H9 (cell line): ENCODE data around the gene GAGE10. TPM values are rescaled to one million over a fixed set of nuclear protein-coding genes. Genes with fewer than 3 reads are reported as not detected.
A peak's percentile ranks its signal among the peaks of the same experiment; 100 is the strongest.

Experiments
- DNase-seq: peaks from one replicate; pipeline ENCODE4 v3.0.0-alpha.2; 2017
- H2AFZ ChIP-seq: one replicate; pipeline ENCODE4 v1.6.1; 2013; ENCODE audit warnings: mild to moderate bottlenecking, low read length, control low read depth, moderate library complexity
- H2AK5ac ChIP-seq: 2 replicates; pipeline ENCODE4 v1.6.1; 2013; ENCODE audit warnings: low read length, control low read depth, mixed read lengths; ENCODE audit not compliant: insufficient read length
- H2BK120ac ChIP-seq: one replicate; pipeline ENCODE4 v1.6.1; 2013; ENCODE audit warnings: low read depth, mild to moderate bottlenecking, low read length, control low read depth, inconsistent platforms; ENCODE audit not compliant: poor library complexity, severe bottlenecking
- H2BK12ac ChIP-seq: 2 replicates; pipeline ENCODE4 v1.6.1; 2013; ENCODE audit warnings: low read length, control low read depth, mixed read lengths, low read depth; ENCODE audit not compliant: insufficient read length
- H2BK15ac ChIP-seq: 2 replicates; pipeline ENCODE4 v1.6.1; 2013; ENCODE audit warnings: low read depth, low read length, control low read depth
- H2BK20ac ChIP-seq: one replicate; pipeline ENCODE4 v1.6.1; 2013; ENCODE audit warnings: low read depth, mild to moderate bottlenecking, low read length, control low read depth, inconsistent platforms; ENCODE audit not compliant: poor library complexity, severe bottlenecking
- H2BK5ac ChIP-seq: 2 replicates; pipeline ENCODE4 v1.6.1; 2013; ENCODE audit warnings: low read length, control low read depth, mixed read lengths; ENCODE audit not compliant: insufficient read length
- H3K14ac ChIP-seq: 2 replicates; pipeline ENCODE4 v1.6.1; 2013; ENCODE audit warnings: low read length, control low read depth; ENCODE audit not compliant: insufficient read depth
- H3K18ac ChIP-seq: 2 replicates; pipeline ENCODE4 v1.6.1; 2013; ENCODE audit warnings: low read depth, mild to moderate bottlenecking, mixed read lengths, low read length, control low read depth; ENCODE audit not compliant: insufficient read length
- H3K23ac ChIP-seq: 2 replicates; pipeline ENCODE4 v1.6.1; 2013; ENCODE audit warnings: low read length, control low read depth, mixed read lengths, low read depth; ENCODE audit not compliant: insufficient read length
- H3K23me2 ChIP-seq: 2 replicates; pipeline ENCODE4 v1.6.1; 2013; ENCODE audit warnings: low read depth, mild to moderate bottlenecking, mixed read lengths, low read length, control low read depth; ENCODE audit not compliant: insufficient read length, poor library complexity, severe bottlenecking
- H3K27ac ChIP-seq: 2 replicates; pipeline ENCODE4 v1.5.1; 2013; ENCODE audit warnings: low read length, control low read depth, mixed read lengths, low read depth; ENCODE audit not compliant: insufficient read length
- H3K27me3 ChIP-seq: 2 replicates; pipeline ENCODE4 v1.6.1; 2013; ENCODE audit warnings: low read length, control low read depth, inconsistent platforms; ENCODE audit not compliant: insufficient read depth
- H3K4ac ChIP-seq: 2 replicates; pipeline ENCODE4 v1.6.1; 2013; ENCODE audit warnings: low read depth, mild to moderate bottlenecking, control low read depth, inconsistent platforms, low read length, moderate library complexity
- H3K4me1 ChIP-seq: 2 replicates; pipeline ENCODE4 v1.6.1; 2013; ENCODE audit warnings: low read length, control low read depth, inconsistent platforms; ENCODE audit not compliant: insufficient read depth
- H3K4me2 ChIP-seq: 2 replicates; pipeline ENCODE4 v1.6.1; 2013; ENCODE audit warnings: low read length, control low read depth, mixed read lengths; ENCODE audit not compliant: insufficient read length, insufficient read depth
- H3K56ac ChIP-seq: 2 replicates; pipeline ENCODE4 v1.6.1; 2013; ENCODE audit warnings: low read depth, mild to moderate bottlenecking, mixed read lengths, low read length, control low read depth; ENCODE audit not compliant: insufficient read length
- H3K79me1 ChIP-seq: 2 replicates; pipeline ENCODE4 v1.6.1; 2013; ENCODE audit warnings: low read depth, mild to moderate bottlenecking, moderate library complexity, low read length, control low read depth, inconsistent platforms; ENCODE audit not compliant: insufficient read depth, poor library complexity, severe bottlenecking
- H3K79me2 ChIP-seq: 2 replicates; pipeline ENCODE4 v1.6.1; 2013; ENCODE audit warnings: low read length, control low read depth, inconsistent platforms; ENCODE audit not compliant: insufficient read depth
- H3K9ac ChIP-seq: 2 replicates; pipeline ENCODE4 v1.6.1; 2013; ENCODE audit warnings: low read length, control low read depth, mixed read lengths; ENCODE audit not compliant: insufficient read length; ENCODE audit errors: extremely low read depth
- H3K9me3 ChIP-seq: one replicate; pipeline ENCODE4 v1.6.1; 2013; ENCODE audit warnings: low read depth, low read length, inconsistent platforms; ENCODE audit not compliant: control insufficient read depth
- H3T11ph ChIP-seq: one replicate; pipeline ENCODE4 v1.6.1; 2013; ENCODE audit warnings: mild to moderate bottlenecking, low read length, control low read depth, inconsistent platforms
- H4K20me1 ChIP-seq: one replicate; pipeline ENCODE4 v1.6.1; 2013; ENCODE audit not compliant: control insufficient read depth, insufficient read length, insufficient read depth
- H4K5ac ChIP-seq: 2 replicates; pipeline ENCODE4 v1.6.1; 2013; ENCODE audit warnings: low read depth, mild to moderate bottlenecking, mixed read lengths, low read length, control low read depth; ENCODE audit not compliant: insufficient read length
- H4K8ac ChIP-seq: replicated peaks from 2 replicates; pipeline ENCODE4 v1.6.1; 2013; ENCODE audit warnings: low read length, control low read depth, mixed read lengths, low read depth; ENCODE audit not compliant: insufficient read length
- H4K91ac ChIP-seq: 2 replicates; pipeline ENCODE4 v1.6.1; 2013; ENCODE audit warnings: low read depth, mild to moderate bottlenecking, moderate library complexity, mixed read lengths, low read length, control low read depth; ENCODE audit not compliant: insufficient read length
- H3K27ac Mint-ChIP-seq, 3 experiments: 2 replicates in 2 of 3; 3 replicates in 1 of 3; pipeline ENCODE4 v1.8.0; 2020 to 2021; ENCODE audit warnings: mixed read lengths in 3 of 3, mild to moderate bottlenecking in 1 of 3, moderate library complexity in 1 of 3
- H3K27me3 Mint-ChIP-seq: 2 replicates; pipeline ENCODE4 v1.8.0; 2021; ENCODE audit warnings: low read depth, mild to moderate bottlenecking, moderate library complexity, mixed read lengths
- H3K36me3 Mint-ChIP-seq, 3 experiments: 2 replicates in 2 of 3; 3 replicates in 1 of 3; pipeline ENCODE4 v1.8.0; 2020 to 2021; ENCODE audit warnings: low read depth in 3 of 3, mixed read lengths in 3 of 3; ENCODE audit not compliant: insufficient read depth in 1 of 3
- H3K4me1 Mint-ChIP-seq, 2 experiments: 2 replicates each; pipeline ENCODE4 v1.8.0; 2020; ENCODE audit warnings: mixed read lengths in 2 of 2
- H3K4me3 Mint-ChIP-seq, 2 experiments: 2 replicates in 1 of 2; 3 replicates in 1 of 2; pipeline ENCODE4 v1.8.0; 2020 to 2021; ENCODE audit warnings: mild to moderate bottlenecking in 2 of 2, mixed read lengths in 2 of 2, moderate library complexity in 1 of 2
- H3K9me3 Mint-ChIP-seq, 2 experiments: 2 replicates in 1 of 2; 3 replicates in 1 of 2; pipeline ENCODE4 v1.8.0; 2020; ENCODE audit warnings: mild to moderate bottlenecking in 2 of 2, mixed read lengths in 2 of 2, moderate library complexity in 1 of 2
- WGBS: extraction: QIAGEN DNeasy Blood & Tissue Kit; methylation state at CpG from one replicate; pipeline ENCODE4 v1.1.7; 2013; ENCODE audit warnings: missing lambda C conversion rate, low lambda C conversion rate, mixed read lengths; ENCODE audit not compliant: insufficient read length; ENCODE audit errors: extremely low coverage; 5-methylcytosine and 5-hydroxymethylcytosine counted together
- total RNA-seq: library from RNA; stranded (reverse); gene quantifications from 2 replicates; pipeline ENCODE4 v1.2.1, GENCODE V29; 2021
- TF ChIP-seq, protein P1 (sequence below): fragments of 200-600 bp; sonication (generic); conservative IDR thresholded peaks from 3 replicates; pipeline ENCODE4 v1.8.0; 2021; ENCODE audit warnings: antibody characterized with exemption, mild to moderate bottlenecking

GAGE10 gene
- total RNA-seq, 1 experiment from 2014 or later: not detected

DNA sequence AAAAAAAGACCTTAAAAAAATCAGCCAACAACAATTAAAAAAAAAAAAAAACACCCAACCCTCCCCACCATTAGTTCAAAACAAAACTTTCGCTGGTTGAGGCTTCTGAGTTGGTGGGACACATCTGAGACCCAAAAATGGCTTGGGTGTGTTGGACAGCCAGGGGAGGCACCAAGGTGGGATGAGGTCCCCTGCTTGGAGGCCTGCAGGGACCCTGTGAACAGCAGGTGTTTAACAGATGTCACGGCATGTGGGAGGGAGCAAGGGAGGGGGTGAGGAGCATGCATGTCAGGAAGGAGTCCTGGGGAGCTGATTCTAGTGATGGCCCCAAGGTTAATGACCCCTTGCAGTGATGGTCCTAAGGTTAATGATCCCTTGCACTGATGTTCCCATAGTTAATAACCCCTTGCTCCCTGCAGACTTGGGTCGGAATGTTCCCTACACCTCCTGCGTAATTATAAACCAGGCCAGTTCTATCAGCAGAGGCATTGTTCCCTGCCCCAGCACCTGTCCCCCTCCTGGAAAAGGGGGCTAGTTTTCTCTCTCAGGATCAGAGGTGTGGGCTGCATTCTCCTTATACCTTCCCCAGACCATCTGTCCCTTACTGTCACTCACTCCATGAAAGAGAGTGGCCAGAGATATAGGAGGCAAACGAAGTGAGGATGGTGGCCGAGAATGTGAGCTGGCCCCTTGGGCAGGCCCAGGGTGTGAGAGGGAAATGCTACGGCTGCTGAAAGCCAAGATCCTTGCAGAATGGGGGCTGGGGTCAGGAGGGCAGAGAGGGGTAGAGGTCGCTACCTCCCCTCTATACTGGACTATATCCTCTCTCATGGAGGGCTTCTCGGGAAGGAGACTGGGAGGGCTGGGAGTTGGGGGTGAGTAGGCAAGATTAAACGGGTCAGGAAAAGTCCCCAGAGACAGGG, 36.7 kb upstream of the GAGE10 start:
- no peak overlapping the region for H3K56ac ChIP-seq
- no peak for DNase-seq
- H3K4me3 Mint-ChIP-seq: peak overlapping the region in 1 of 2 experiments; percentile 91; a peak in 2 of 5 replicates
- peaks cover 14 to 15% of the 10 kb centered on the region in 2 experiments for H3K4me1 Mint-ChIP-seq
- H2BK12ac ChIP-seq: no peak overlapping the region
- H3K4ac ChIP-seq: no peak overlapping the region
- no peak overlapping the region for H2BK5ac ChIP-seq
- H2AK5ac ChIP-seq: no peak overlapping the region
- 0 out of 2 replicates have a peak, but pooled peaks cover 2% of the 10 kb centered on the region for H3K79me2 ChIP-seq
- H3K23ac ChIP-seq: no peak overlapping the region
- H3K79me1 ChIP-seq: no peaks in the 10 kb centered on the region
- H3K27me3 ChIP-seq: no peaks in the 10 kb centered on the region
- no peak overlapping the region for H3K4me2 ChIP-seq
- peaks cover 73 to 74% of the 10 kb centered on the region in 2 experiments for H3K9me3 Mint-ChIP-seq
- H4K8ac ChIP-seq: no peak overlapping the region
- H3K18ac ChIP-seq: no peak overlapping the region
- no peak overlapping the region for H3K14ac ChIP-seq
- H3K27me3 Mint-ChIP-seq: peaks cover 6% of the 10 kb centered on the region
- no peaks in the 10 kb centered on the region for H3K4me1 ChIP-seq
- H2BK20ac ChIP-seq: no peak overlapping the region
- H3K27ac ChIP-seq: no peak overlapping the region
- H3K23me2 ChIP-seq: peaks cover 5% of the 10 kb centered on the region
- H3K9me3 ChIP-seq: peaks cover 20% of the 10 kb centered on the region
- no peak overlapping the region for H4K5ac ChIP-seq
- no peak overlapping the region for H4K91ac ChIP-seq
- H4K20me1 ChIP-seq: no peaks in the 10 kb centered on the region
- no peak overlapping the region for H2BK15ac ChIP-seq
- H2BK120ac ChIP-seq: no peak overlapping the region
- no peak overlapping the region for H3K9ac ChIP-seq
- no peak overlapping the region for H3T11ph ChIP-seq
- H3K27ac Mint-ChIP-seq: no peak overlapping the region
- no CpG with 5 or more reads among the region's 10 CpGs for WGBS
- H2AFZ ChIP-seq: no peak overlapping the region
- peaks cover 7 to 11% (median 10%) of the 10 kb centered on the region in 3 experiments for H3K36me3 Mint-ChIP-seq
- TF ChIP-seq, protein P1, sequence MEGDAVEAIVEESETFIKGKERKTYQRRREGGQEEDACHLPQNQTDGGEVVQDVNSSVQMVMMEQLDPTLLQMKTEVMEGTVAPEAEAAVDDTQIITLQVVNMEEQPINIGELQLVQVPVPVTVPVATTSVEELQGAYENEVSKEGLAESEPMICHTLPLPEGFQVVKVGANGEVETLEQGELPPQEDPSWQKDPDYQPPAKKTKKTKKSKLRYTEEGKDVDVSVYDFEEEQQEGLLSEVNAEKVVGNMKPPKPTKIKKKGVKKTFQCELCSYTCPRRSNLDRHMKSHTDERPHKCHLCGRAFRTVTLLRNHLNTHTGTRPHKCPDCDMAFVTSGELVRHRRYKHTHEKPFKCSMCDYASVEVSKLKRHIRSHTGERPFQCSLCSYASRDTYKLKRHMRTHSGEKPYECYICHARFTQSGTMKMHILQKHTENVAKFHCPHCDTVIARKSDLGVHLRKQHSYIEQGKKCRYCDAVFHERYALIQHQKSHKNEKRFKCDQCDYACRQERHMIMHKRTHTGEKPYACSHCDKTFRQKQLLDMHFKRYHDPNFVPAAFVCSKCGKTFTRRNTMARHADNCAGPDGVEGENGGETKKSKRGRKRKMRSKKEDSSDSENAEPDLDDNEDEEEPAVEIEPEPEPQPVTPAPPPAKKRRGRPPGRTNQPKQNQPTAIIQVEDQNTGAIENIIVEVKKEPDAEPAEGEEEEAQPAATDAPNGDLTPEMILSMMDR: no peak
